Chondrocyte (in vitro differentiated cells): ENCODE results near the gene TMEM132D. TPM values are rescaled to one million over a fixed set of nuclear protein-coding genes. Genes with fewer than 3 reads are reported as not detected.

ENCODE experiments used
- DNase-seq: peaks from one replicate; pipeline ENCODE4 v3.0.0; 2021; ENCODE audit warnings: mixed read lengths, low spot score
- H3K27ac Mint-ChIP-seq: one replicate; pipeline ENCODE4 v1.8.0; 2021; ENCODE audit warnings: mild to moderate bottlenecking, moderate library complexity, mixed read lengths; ENCODE audit not compliant: unreplicated experiment
- H3K27me3 Mint-ChIP-seq: 2 replicates; pipeline ENCODE4 v1.8.0; 2021; ENCODE audit warnings: low read depth, mixed read lengths
- H3K36me3 Mint-ChIP-seq: 2 replicates; pipeline ENCODE4 v1.8.0; 2021; ENCODE audit warnings: low read depth, mixed read lengths
- H3K4me1 Mint-ChIP-seq: 2 replicates; pipeline ENCODE4 v1.8.0; 2021; ENCODE audit warnings: low read depth, mild to moderate bottlenecking, mixed read lengths
- H3K4me3 Mint-ChIP-seq: one replicate; pipeline ENCODE4 v1.8.0; 2021; ENCODE audit warnings: mild to moderate bottlenecking, moderate library complexity, mixed read lengths; ENCODE audit not compliant: unreplicated experiment
- H3K9me3 Mint-ChIP-seq: 2 replicates; pipeline ENCODE4 v1.8.0; 2021; ENCODE audit warnings: low read depth, mixed read lengths
- CTCF ChIP-seq: fragments of 200-600 bp; sonication (generic); IDR thresholded peaks from 2 replicates; pipeline ENCODE4 v1.5.0; 2021; ENCODE audit warnings: antibody characterized with exemption, mild to moderate bottlenecking, moderate library complexity
- total RNA-seq: library from RNA; stranded (reverse); gene quantifications from 3 replicates; pipeline ENCODE4 v1.2.1, GENCODE V29; 2021

Gene TMEM132D
- total RNA-seq, 1 donor from 2014 or later = 3.1 TPM

GRCh38 chr12:129152351-129153104 is 751.3 kb downstream of the TMEM132D start:
- Mint-ChIP-seq H3K4me3 (no peak overlapping the region), H3K9me3 (peaks cover under 1% of the 10 kb centered on the region), H3K36me3 (no peaks in the 10 kb centered on the region), H3K4me1 (no peaks in the 10 kb centered on the region), H3K27ac (no peak overlapping the region), H3K27me3 (no peaks in the 10 kb centered on the region)
- DNase-seq = no peak
- TF ChIP-seq CTCF = no peak

- Mint-ChIP-seq H3K4me3 (no peak overlapping the region), H3K9me3 (peaks cover 5% of the 10 kb centered on the region), H3K36me3 (no peaks in the 10 kb centered on the region), H3K4me1 (no peaks in the 10 kb centered on the region), H3K27me3 (no peaks in the 10 kb centered on the region), H3K27ac (no peak overlapping the region)
- no peak for TF ChIP-seq CTCF
- DNase-seq = no peak
Measured at GRCh38 chr12:129150721-129151120, 753.1 kb downstream of the TMEM132D start.

- DNase-seq = no peak
- Mint-ChIP-seq H3K27ac (no peak overlapping the region), H3K36me3 (no peaks in the 10 kb centered on the region), H3K4me3 (no peak overlapping the region), H3K9me3 (peaks cover 17% of the 10 kb centered on the region), H3K27me3 (no peaks in the 10 kb centered on the region), H3K4me1 (no peaks in the 10 kb centered on the region)
- TF ChIP-seq CTCF = no peak
Measured at GRCh38 chr12:129145381-129145780, 758.4 kb downstream of the TMEM132D start.

- Mint-ChIP-seq H3K9me3 (peaks cover 9% of the 10 kb centered on the region), H3K4me1 (no peaks in the 10 kb centered on the region), H3K36me3 (no peaks in the 10 kb centered on the region), H3K27ac (no peak overlapping the region), H3K27me3 (no peaks in the 10 kb centered on the region), H3K4me3 (no peak overlapping the region)
- no peak for DNase-seq
- no peak for TF ChIP-seq CTCF
Measured at GRCh38 chr12:129138776-129139175, 765.0 kb downstream of the TMEM132D start.

- Mint-ChIP-seq H3K27ac (no peak overlapping the region), H3K9me3 (peaks cover 9% of the 10 kb centered on the region), H3K4me3 (no peak overlapping the region), H3K27me3 (no peaks in the 10 kb centered on the region), H3K4me1 (no peaks in the 10 kb centered on the region), H3K36me3 (no peaks in the 10 kb centered on the region)
- DNase-seq = no peak
- no peak for TF ChIP-seq CTCF
Measured at GRCh38 chr12:129136694-129137325, 767.0 kb downstream of the TMEM132D start.
